ENCODE data around the gene PCGF3. TPM values are rescaled to one million over a fixed set of nuclear protein-coding genes. Genes with fewer than 3 reads are reported as not detected.
"Not testable (repeated sequence)": the region's sequence is repeated elsewhere in the genome, so short reads cannot be mapped to it uniquely, and the experiment has no call there.

The PCGF3 gene
- polyA plus RNA-seq, 3 donors from 2014 or later = 6.5 to 7.5 (median 6.6) TPM

GRCh38 chr4:689723-690122, 15.9 kb upstream of the PCGF3 start:
- no peak for DNase-seq
- H3K27ac Mint-ChIP-seq = peak overlapping the region in 3 of 6 donors; percentile 32 to 62 (median 55)
- H3K4me1 Mint-ChIP-seq = peaks cover 15 to 17% of the 10 kb centered on the region in 2 donors
- peak overlapping the region; percentile 27 to 68 (median 35) for H3K4me3 Mint-ChIP-seq
- no peaks in the 10 kb centered on the region for H3K9me3 Mint-ChIP-seq
- no peaks in the 10 kb centered on the region for H3K36me3 Mint-ChIP-seq
- H3K27me3 Mint-ChIP-seq (ENCODE audit: low read depth in 3 of 3) = peaks cover 0 to 4% (median 3%) of the 10 kb centered on the region in 3 donors

DNA sequence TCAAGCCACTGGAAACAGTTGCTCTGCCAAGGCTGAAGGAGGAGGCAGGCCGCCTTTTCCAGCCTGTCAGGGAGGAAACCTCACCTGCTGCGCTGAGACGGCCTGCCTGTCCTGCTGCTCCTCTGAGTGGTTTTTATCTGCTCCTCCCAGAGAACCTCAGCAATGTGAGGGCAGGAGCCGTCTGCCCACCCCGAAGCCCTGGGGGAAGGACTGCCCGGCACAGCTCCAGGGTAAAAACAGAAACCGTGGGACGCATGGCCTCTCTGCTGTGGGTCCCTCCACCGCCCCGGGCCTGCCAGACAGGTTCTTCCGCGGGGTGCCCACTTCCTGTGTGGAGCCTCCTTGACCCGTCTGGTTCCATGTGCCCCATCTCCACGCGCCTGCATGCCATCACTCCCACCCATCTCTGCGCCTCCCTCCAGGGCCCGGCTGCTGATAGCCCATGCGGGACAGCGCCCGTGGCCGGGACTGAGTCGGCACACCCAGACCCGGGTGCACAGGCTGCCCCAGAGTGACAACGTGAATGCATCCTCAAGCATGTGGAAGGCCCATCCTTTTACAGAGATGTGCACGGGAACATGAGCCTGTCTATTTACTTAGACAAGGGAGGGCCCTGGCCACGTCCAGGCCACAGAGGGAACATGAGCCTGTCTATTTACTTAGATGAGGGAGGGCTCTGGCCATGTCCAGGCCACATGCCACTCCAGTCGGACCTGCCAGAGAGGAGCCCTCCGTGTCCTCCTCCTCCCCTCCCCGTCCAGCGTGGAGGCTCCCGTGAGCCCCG, 12.7 kb upstream of the PCGF3 start:
- peaks cover 3 to 4% (median 3%) of the 10 kb centered on the region in 3 donors for H3K27me3 Mint-ChIP-seq (ENCODE audit: low read depth in 3 of 3)
- H3K36me3 Mint-ChIP-seq = no peaks in the 10 kb centered on the region
- H3K27ac Mint-ChIP-seq = no peak overlapping the region
- no peak overlapping the region for H3K4me3 Mint-ChIP-seq
- H3K9me3 Mint-ChIP-seq = no peaks in the 10 kb centered on the region
- DNase-seq = no peak
- H3K4me1 Mint-ChIP-seq = peaks cover 9 to 10% of the 10 kb centered on the region in 2 donors

DNA sequence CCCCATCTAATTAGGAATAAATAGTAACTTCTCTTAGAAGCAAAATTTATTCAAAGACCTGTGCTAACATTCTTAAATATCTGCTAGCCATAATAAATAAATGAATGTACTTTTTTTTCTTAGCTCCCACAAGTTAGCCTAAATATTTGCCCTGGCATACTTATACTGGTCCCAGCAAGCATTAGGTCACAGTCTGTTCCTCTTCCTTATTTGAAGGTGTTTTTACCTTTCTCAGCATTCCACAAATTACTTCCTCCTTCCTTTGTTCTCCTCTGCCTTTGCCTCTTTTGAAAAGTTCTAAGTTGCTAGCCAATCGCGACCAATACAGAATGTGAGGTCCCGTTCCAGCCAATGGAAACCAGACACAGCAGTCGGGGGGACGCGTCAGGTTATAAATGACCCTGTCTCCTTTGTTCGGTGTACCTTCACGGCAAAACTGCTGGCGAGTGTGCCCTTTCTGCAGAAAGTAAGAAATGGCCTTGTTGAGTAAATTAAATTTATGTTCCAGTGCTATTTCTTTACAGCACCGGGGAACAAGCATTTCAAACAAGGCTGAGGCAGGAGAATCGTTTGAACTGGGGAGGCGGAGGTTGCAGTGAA, 11.2 kb upstream of the PCGF3 start:
- H3K9me3 Mint-ChIP-seq; H3K4me3 Mint-ChIP-seq; DNase-seq; H3K27me3 Mint-ChIP-seq (ENCODE audit: low read depth in 3 of 3); H3K36me3 Mint-ChIP-seq: not testable (repeated sequence)
- peaks cover 12 to 13% of the 10 kb centered on the region in 2 donors for H3K4me1 Mint-ChIP-seq
- H3K27ac Mint-ChIP-seq = peak overlapping the region in 2 of 6 donors; percentile 1 to 26

DNA sequence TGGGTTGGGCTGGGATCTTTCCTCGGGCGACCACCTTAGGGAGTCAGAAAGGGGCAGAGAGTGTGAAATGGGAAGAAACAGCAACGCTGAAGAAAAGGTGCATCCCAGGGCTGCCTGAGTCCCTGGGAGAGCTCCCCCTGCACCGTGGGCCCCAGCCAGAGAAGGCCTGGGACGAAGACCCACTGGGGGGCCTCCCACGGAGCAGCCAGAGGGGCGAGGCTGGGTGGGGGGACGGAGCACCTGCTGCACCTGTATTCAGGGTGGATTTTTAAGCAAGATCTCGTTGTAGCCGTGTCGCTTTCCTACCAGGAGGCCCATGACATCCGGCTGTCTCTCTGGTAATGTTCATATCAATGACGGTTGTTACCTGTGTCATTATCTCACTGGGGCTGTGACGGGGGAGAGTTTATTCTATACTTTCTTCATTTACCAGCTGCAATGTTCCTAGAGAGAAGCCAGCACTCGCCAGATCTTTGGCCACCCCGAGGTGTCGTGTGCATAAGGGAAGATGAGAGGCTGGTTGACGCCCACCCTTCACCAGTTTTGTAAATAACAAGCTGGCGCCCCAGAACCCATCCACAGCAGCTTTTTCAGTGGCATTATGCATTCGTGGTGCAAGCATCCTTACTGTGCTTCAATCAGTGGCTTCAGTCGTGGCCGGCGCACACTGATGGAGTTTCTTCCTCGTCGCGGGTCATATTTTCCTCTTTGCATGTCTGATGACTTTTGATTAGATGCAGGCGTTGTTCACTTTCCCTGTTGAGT, 5.6 kb upstream of the PCGF3 start:
- peak overlapping the region in 2 of 6 donors; percentile 69 to 83 for H3K27ac Mint-ChIP-seq
- H3K4me1 Mint-ChIP-seq = peaks cover 8 to 10% of the 10 kb centered on the region in 2 donors
- no peak overlapping the region for H3K4me3 Mint-ChIP-seq
- peaks cover 0 to 1% (median 0%) of the 10 kb centered on the region in 6 donors for H3K9me3 Mint-ChIP-seq
- H3K36me3 Mint-ChIP-seq = no peaks in the 10 kb centered on the region
- no peak for DNase-seq
- peaks cover 0 to 4% (median 3%) of the 10 kb centered on the region in 3 donors for H3K27me3 Mint-ChIP-seq (ENCODE audit: low read depth in 3 of 3)

DNA sequence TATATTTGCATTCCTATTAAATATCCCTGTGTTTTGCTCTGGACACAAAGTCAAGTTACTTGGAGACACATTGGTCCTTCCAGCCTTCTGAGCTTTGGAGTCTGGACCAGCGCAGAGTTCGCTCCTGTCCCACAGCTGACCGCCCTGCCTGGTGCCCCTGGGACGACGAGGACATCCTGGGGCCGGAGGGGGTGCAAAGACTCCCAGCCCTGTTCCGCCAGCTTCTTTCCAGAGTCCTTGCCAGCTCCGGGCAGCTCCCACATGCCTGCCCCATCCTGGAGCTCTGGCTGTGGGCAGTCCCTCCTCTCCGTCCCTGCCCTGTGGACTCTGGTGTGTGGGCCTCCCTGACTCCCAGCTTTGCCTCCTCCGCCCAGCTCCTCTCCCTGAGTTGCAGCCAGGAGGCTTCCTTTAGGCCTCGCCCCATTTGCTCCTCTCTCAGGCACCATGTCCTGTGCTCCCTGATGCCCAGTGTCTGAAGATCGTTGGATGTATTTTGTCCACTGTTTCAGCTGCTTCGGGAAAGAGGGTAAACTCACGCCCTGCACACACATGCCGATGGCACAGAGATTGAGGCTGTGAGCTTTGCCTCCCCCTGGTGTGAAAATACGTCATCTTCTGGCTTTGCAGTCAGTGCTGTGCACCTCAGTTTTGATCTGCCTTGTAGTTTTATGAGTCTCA, 4.9 kb upstream of the PCGF3 start:
- H3K27me3 Mint-ChIP-seq (ENCODE audit: low read depth in 3 of 3) = peaks cover 0 to 6% (median 0%) of the 10 kb centered on the region in 3 donors
- H3K4me3 Mint-ChIP-seq = no peak overlapping the region
- no peak for DNase-seq
- H3K36me3 Mint-ChIP-seq = no peaks in the 10 kb centered on the region
- peaks cover 0 to 1% (median 0%) of the 10 kb centered on the region in 6 donors for H3K9me3 Mint-ChIP-seq
- H3K27ac Mint-ChIP-seq = no peak overlapping the region
- H3K4me1 Mint-ChIP-seq = peaks cover 8 to 11% of the 10 kb centered on the region in 2 donors

DNA sequence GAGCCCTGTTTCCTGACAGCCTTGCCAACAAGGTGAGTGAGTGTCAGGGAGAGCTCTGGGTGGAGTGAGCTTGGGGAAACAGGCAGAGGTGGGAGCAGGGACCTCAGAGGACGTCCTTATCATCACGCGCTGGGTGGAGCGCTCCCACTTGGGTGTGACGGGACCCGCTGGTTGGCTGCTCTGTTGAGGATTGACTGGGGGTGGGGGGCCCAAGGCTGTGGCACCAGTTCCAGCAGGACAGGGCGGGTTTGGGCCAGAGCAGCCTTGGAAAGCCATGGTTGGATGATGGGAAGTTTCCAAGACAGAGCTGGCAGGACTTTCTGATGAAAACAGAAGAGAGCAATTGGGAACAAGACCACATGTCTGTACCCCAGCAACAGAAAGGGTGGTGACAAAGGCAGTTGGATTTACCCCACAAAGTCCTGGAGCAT, 3.0 kb upstream of the PCGF3 start:
- Mint-ChIP-seq H3K4me3 (no peak overlapping the region), H3K36me3 (no peaks in the 10 kb centered on the region), H3K4me1 (peaks cover 8 to 11% of the 10 kb centered on the region in 2 donors), H3K9me3 (peaks cover 0 to 1% (median 0%) of the 10 kb centered on the region in 6 donors), H3K27ac (peak overlapping the region in 3 of 6 donors; percentile 41 to 65 (median 50)), H3K27me3 (ENCODE audit: low read depth in 3 of 3) (peaks cover 0 to 6% (median 0%) of the 10 kb centered on the region in 3 donors)
- DNase-seq = no peak

- Mint-ChIP-seq H3K36me3 (no peaks in the 10 kb centered on the region), H3K9me3 (peaks cover 0 to 1% (median 0%) of the 10 kb centered on the region in 6 donors), H3K27ac (no peak overlapping the region), H3K4me1 (peaks cover 9 to 12% of the 10 kb centered on the region in 2 donors), H3K27me3 (ENCODE audit: low read depth in 3 of 3) (peaks cover 0 to 6% (median 0%) of the 10 kb centered on the region in 3 donors), H3K4me3 (no peak overlapping the region)
- DNase-seq = no peak
Observed at GRCh38 chr4:703336-704197, 2.1 kb upstream of the PCGF3 start.

GRCh38 chr4:704198-704891, 1.3 kb upstream of the PCGF3 start:
- Mint-ChIP-seq H3K4me1 (peaks cover 14% of the 10 kb centered on the region in 2 donors), H3K36me3 (no peaks in the 10 kb centered on the region)

DNA sequence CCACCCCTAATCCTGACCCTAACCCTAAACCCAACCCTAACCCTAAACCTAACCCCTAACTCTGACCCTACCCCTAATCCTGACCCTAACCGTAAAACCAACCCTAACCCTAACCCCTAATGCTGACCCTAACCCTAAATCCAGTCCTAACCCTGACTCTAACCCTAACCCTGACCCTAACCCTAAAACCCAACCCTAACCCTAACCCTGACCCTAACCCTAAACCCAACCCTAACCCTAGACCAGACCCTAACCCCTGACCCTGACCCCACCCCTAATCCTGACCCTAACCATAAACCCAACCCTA, 708 bp upstream of the PCGF3 start:
- Mint-ChIP-seq H3K4me1 (peaks cover 15 to 17% of the 10 kb centered on the region in 2 donors), H3K27me3 (ENCODE audit: low read depth in 3 of 3) (peaks cover 0 to 5% (median 0%) of the 10 kb centered on the region in 3 donors), H3K4me3 (peak overlapping the region; percentile 73 to 82 (median 79)), H3K9me3 (no peaks in the 10 kb centered on the region), H3K27ac (peak overlapping the region in 2 of 6 donors; percentile 49 to 82), H3K36me3 (no peaks in the 10 kb centered on the region)
- DNase-seq = no peak

More at GRCh38 chr4:704198-704891, 1.3 kb upstream of the PCGF3 start:
- Mint-ChIP-seq H3K27ac (no peak overlapping the region), H3K9me3 (no peaks in the 10 kb centered on the region), H3K4me3 (peak overlapping the region in 2 of 5 donors; percentile 12 to 73), H3K27me3 (ENCODE audit: low read depth in 3 of 3) (peaks cover 0 to 6% (median 0%) of the 10 kb centered on the region in 3 donors)
- DNase-seq = no peak

- not testable (repeated sequence) for H3K27ac Mint-ChIP-seq; H3K9me3 Mint-ChIP-seq; H3K27me3 Mint-ChIP-seq (ENCODE audit: low read depth in 3 of 3); DNase-seq; H3K36me3 Mint-ChIP-seq
- Mint-ChIP-seq H3K4me3 (peak overlapping the region in 3 of 5 donors; percentile 6 to 17 (median 12)), H3K4me1 (peaks cover 22 to 26% of the 10 kb centered on the region in 2 donors)
Observed at GRCh38 chr4:706083-706633, 526 bp downstream of the PCGF3 start.

DNA sequence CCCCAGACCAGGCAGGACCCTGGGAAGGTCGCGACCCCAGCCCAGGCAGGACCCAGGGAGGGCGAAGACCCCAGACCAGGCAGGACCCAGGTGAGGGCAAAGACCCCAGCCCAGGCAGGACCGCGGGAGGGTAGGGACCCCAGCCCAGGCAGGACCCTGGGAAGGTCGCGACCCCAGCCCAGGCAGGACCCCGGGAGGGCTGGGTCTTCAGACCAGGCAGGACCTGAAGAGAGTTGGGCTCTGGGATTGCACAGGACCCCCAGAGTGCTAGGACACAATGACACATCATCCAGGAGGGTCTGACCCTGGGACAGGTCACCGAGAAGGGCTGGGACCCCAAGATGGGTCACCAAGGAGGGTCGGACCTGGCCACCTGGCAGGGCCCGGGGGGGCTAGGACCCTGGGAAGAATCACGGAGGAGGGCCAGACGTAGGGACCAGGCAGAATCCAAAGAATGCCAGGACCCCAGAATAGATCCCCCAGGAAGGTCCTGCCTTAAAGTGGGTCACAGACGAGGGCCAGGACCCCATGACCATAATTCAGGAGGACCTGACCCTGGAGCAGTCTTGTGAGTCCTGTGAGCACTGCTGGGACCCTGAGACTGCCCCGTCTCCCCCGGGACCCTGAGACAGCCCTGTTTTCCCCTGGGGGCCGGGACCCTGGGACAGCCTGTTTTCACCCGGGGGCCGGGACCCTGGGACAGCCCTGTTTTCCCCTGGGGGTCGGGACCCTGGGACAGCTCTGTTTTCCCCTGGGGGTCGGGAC, 1.4 kb downstream of the PCGF3 start:
- peaks cover 22 to 26% of the 10 kb centered on the region in 2 donors for H3K4me1 Mint-ChIP-seq
- no peak overlapping the region for H3K27ac Mint-ChIP-seq
- no peaks in the 10 kb centered on the region for H3K36me3 Mint-ChIP-seq
- H3K27me3 Mint-ChIP-seq (ENCODE audit: low read depth in 3 of 3) = peaks cover 0 to 2% (median 0%) of the 10 kb centered on the region in 3 donors
- no peak for DNase-seq
- H3K4me3 Mint-ChIP-seq = peak overlapping the region in 2 of 5 donors; percentile 29 to 33
- no peaks in the 10 kb centered on the region for H3K9me3 Mint-ChIP-seq
